GM08714 (cell line): Measurements from ENCODE around the gene ENTHD1.
A peak's percentile ranks its signal among the peaks of the same experiment; 100 is the strongest.
"Not testable (repeated sequence)": the region's sequence is repeated elsewhere in the genome, so short reads cannot be mapped to it uniquely, and the experiment has no call there.

ENCODE experiments used
- H3K4me3 ChIP-seq: fragments of 200-500 bp; sonication (Bioruptor generic); 2 replicates; pipeline ENCODE4 v1.5.1; 2014; ENCODE audit warnings: mild to moderate bottlenecking, low read length, inconsistent platforms
- ZNF274 ChIP-seq: IDR thresholded peaks from 2 replicates; pipeline ENCODE4 v1.6.1; 2012; ENCODE audit warnings: mild to moderate bottlenecking, low read depth, low read length

The ENTHD1 gene

GRCh38 chr22:39913321-39913720 is 19.8 kb upstream of the ENTHD1 start:
- no peak overlapping the region for H3K4me3 ChIP-seq
- TF ChIP-seq ZNF274, result no peak

- no peak for TF ChIP-seq ZNF274
- H3K4me3 ChIP-seq, result no peak overlapping the region
These were observed 17.5 kb upstream of the ENTHD1 start for GRCh38 chr22:39910876-39911613.

- TF ChIP-seq ZNF274, result no peak
- H3K4me3 ChIP-seq, result no peak overlapping the region
These were observed 15.2 kb upstream of the ENTHD1 start for GRCh38 chr22:39908737-39909136.

GRCh38 chr22:39908136-39908535 is 14.6 kb upstream of the ENTHD1 start:
- no peak for TF ChIP-seq ZNF274
- no peak overlapping the region for H3K4me3 ChIP-seq

- TF ChIP-seq ZNF274, result no peak
- no peak overlapping the region for H3K4me3 ChIP-seq
These were observed 14.1 kb upstream of the ENTHD1 start for GRCh38 chr22:39907605-39908097.

- no peak for TF ChIP-seq ZNF274
- H3K4me3 ChIP-seq, result no peak overlapping the region
These were observed 13.5 kb upstream of the ENTHD1 start for GRCh38 chr22:39907047-39907446.

- no peak for TF ChIP-seq ZNF274
- H3K4me3 ChIP-seq, result no peak overlapping the region
These were observed 12.6 kb upstream of the ENTHD1 start for GRCh38 chr22:39906207-39906606.

- TF ChIP-seq ZNF274, result no peak
- H3K4me3 ChIP-seq, result no peak overlapping the region
These were observed 12.1 kb upstream of the ENTHD1 start for GRCh38 chr22:39905687-39906086.

- H3K4me3 ChIP-seq, result no peak overlapping the region; the same call in 1 of the 2 replicates
- no peak for TF ChIP-seq ZNF274
These were observed 11.3 kb upstream of the ENTHD1 start for GRCh38 chr22:39904862-39905261.

- not testable (repeated sequence) for H3K4me3 ChIP-seq
These were observed 10.5 kb upstream of the ENTHD1 start for GRCh38 chr22:39904024-39904423.

- no peak for TF ChIP-seq ZNF274
- peak overlapping the region; percentile 93 for H3K4me3 ChIP-seq
These were observed 8.1 kb upstream of the ENTHD1 start for GRCh38 chr22:39901565-39902146.

- H3K4me3 ChIP-seq, result peak within 1 kb of the TSS; percentile 93
- no peak for TF ChIP-seq ZNF274
These were observed 7.0 kb upstream of the ENTHD1 start, which contains the start of gene GRAP2 for GRCh38 chr22:39900306-39901227. GRAP2 (plus strand) TSS chr22:39901084; CDS start chr22:39947107, 46,023 bp downstream.

- no peak overlapping the region for H3K4me3 ChIP-seq
- TF ChIP-seq ZNF274, result no peak
These were observed 5.4 kb upstream of the ENTHD1 start for GRCh38 chr22:39898997-39899396.

- no peak overlapping the region for H3K4me3 ChIP-seq
- no peak for TF ChIP-seq ZNF274
These were observed 4.3 kb upstream of the ENTHD1 start for GRCh38 chr22:39897841-39898240.
